Astrocyte (in vitro differentiated cells and primary cell): Measurements from ENCODE around the gene SUN3.

Source experiments
- EZH2 ChIP-seq: IDR thresholded peaks from 2 replicates; pipeline ENCODE4 v1.6.1; 2012; ENCODE audit warnings: mild to moderate bottlenecking, low read length, inconsistent platforms; ENCODE audit not compliant: insufficient read depth
- TF ChIP-seq, protein P1 (sequence below): IDR thresholded peaks from 2 replicates; pipeline ENCODE4 v1.5.1; 2011; ENCODE audit warnings: low read depth, mild to moderate bottlenecking, inconsistent platforms, low read length, moderate library complexity; ENCODE audit not compliant: insufficient read depth

DNA sequence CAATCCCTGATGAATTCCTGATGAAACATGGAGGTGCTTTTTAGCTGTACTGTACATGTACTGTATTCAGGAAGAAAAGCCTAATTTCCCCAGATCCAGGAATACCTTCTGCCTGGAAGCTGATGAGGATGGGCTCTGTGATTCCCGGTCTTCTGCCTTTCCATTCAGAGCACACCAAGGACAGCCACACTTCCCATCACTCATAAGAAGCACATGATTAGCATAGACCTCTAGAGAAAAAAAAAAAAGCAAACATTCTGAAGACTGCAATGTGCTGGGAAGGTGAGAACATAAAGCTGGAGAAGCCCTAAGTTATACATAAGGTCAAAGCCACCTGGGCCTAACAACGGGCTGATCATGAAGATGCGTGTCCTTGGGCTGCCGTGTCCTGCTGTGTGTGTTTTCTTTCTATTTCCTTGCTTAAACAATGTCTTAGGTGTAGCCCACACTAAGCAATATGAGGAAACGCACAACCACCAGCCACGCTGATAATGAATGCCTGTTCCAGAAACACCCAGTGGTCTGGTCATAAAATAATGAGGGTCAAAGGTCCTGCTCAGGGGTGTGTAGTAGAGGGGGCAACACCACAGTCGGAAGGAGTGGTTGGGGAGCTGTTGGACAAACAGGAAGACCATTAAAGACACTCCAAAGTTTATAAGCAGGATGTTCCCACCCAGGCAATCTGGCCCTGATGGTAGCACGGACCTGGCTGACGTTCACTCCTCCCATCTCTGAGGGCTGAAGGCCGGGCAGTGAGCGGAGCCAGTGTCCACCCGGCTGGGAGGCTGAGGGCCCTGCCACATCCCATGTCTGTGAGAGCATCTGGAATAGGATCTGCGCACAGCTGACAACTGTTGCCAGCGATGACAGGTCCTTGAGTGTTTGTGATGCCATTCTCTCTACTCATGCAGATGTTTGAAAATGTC, 88.6 kb downstream of the SUN3 start:
- TF ChIP-seq, protein P1, sequence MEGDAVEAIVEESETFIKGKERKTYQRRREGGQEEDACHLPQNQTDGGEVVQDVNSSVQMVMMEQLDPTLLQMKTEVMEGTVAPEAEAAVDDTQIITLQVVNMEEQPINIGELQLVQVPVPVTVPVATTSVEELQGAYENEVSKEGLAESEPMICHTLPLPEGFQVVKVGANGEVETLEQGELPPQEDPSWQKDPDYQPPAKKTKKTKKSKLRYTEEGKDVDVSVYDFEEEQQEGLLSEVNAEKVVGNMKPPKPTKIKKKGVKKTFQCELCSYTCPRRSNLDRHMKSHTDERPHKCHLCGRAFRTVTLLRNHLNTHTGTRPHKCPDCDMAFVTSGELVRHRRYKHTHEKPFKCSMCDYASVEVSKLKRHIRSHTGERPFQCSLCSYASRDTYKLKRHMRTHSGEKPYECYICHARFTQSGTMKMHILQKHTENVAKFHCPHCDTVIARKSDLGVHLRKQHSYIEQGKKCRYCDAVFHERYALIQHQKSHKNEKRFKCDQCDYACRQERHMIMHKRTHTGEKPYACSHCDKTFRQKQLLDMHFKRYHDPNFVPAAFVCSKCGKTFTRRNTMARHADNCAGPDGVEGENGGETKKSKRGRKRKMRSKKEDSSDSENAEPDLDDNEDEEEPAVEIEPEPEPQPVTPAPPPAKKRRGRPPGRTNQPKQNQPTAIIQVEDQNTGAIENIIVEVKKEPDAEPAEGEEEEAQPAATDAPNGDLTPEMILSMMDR: no peak
- no peak for TF ChIP-seq EZH2
